ENCODE measurements around the gene EPS8L3. TPM values are rescaled to one million over a fixed set of nuclear protein-coding genes. Genes with fewer than 3 reads are reported as not detected.

Gene EPS8L3
- polyA plus RNA-seq, 1 of the 3 experiments (the other 2 are of a cell fraction) = not detected

- Histone ChIP-seq H3K4me3 (ENCODE audit: low read depth in 2 of 2, low read length in 1 of 2) (no peak overlapping the region), H3K36me3 (replicated peaks in 1 of 2; ENCODE audit: control insufficient read depth in 1 of 2, insufficient read depth in 2 of 2, low read length in 1 of 2) (no peaks in the 10 kb centered on the region), H4K20me1 (ENCODE audit: insufficient read depth) (no peaks in the 10 kb centered on the region), H3K4me2 (no peak overlapping the region), H3K27me3 (ENCODE audit: insufficient read depth) (peaks cover 10% of the 10 kb centered on the region; the same call in 1 of the 2 replicates), H3K79me2 (ENCODE audit: insufficient read depth) (no peaks in the 10 kb centered on the region), H3F3A (replicated peaks; ENCODE audit: insufficient read depth) (no peaks in the 10 kb centered on the region), H3K9me2 (no peaks in the 10 kb centered on the region), H3K9ac (no peak overlapping the region), H3K9me3 (no peaks in the 10 kb centered on the region), H3K4me1 (ENCODE audit: control insufficient read depth in 1 of 2, insufficient read depth in 2 of 2, low read depth in 1 of 2, low read length in 1 of 2) (no peaks in the 10 kb centered on the region), H2AFZ (ENCODE audit: low read depth) (no peak overlapping the region), H3K27ac (ENCODE audit: low read depth in 2 of 2, low read length in 1 of 2) (no peak overlapping the region)
- TF ChIP-seq POLR2AphosphoS5 (IDR thresholded peaks at IDR 0.05; ENCODE audit: low read depth, low read length) = no peak
- TF ChIP-seq RAD21 (IDR thresholded peaks at IDR 0.05; ENCODE audit: low read length) = no peak
- no peak for TF ChIP-seq JUND (IDR thresholded peaks at IDR 0.05)
- TF ChIP-seq CHD2 (IDR thresholded peaks at IDR 0.05; ENCODE audit: low read length, partially characterized antibody) = no peak
- TF ChIP-seq USF2 (IDR thresholded peaks at IDR 0.05; ENCODE audit: borderline replicate concordance, low read depth, low read length) = no peak
- no peak for TF ChIP-seq RXRA (IDR thresholded peaks at IDR 0.05; ENCODE audit: borderline replicate concordance, low read depth)
- TF ChIP-seq PBX3 (IDR thresholded peaks at IDR 0.05) = no peak
- TF ChIP-seq IRF3 (IDR thresholded peaks at IDR 0.05; ENCODE audit: low read depth, low read length) = no peak
- no peak for TF ChIP-seq EP300 (IDR thresholded peaks at IDR 0.05; ENCODE audit: borderline replicate concordance in 1 of 2, low read depth in 1 of 2, low read length in 1 of 2)
- TF ChIP-seq FOXM1 (IDR thresholded peaks at IDR 0.05; ENCODE audit: low read depth) = no peak
- no peak for TF ChIP-seq MAX (IDR thresholded peaks at IDR 0.05; ENCODE audit: low read depth)
- no peak for TF ChIP-seq ELF1 (IDR thresholded peaks at IDR 0.05)
- no peak for TF ChIP-seq MXI1 (IDR thresholded peaks at IDR 0.05; ENCODE audit: low read depth, low read length)
- no peak for TF ChIP-seq RCOR1 (IDR thresholded peaks at IDR 0.05; ENCODE audit: low read length)
- TF ChIP-seq GATA2 (CRISPR knock-in tag; IDR thresholded peaks at IDR 0.05) = no peak
- POLR2A ChIA-PET = interaction anchor here (0.6 kb wide), 1 partner anchor 288 kb away, joined by 3 read pairs; no protein-coding TSS in a partner anchor
- no peak for DNase-seq
- WGBS (ENCODE audit: low lambda C conversion rate) = 49% methylated on average over 7 of the region's 11 CpGs
- CTCF ChIA-PET = interaction anchor here (0.8 to 1.7 kb wide), 8 partner anchors 20 to 233 kb away, joined by 3 to 10 read pairs (median 4); no protein-coding TSS in a partner anchor
Measured at GRCh38 chr1:109750241-109750882, 13.4 kb downstream of the EPS8L3 start.
